A673 (cell line): ENCODE results near the gene FHIT.

Source experiments
- EZH2 ChIP-seq: fragments of 200-600 bp; sonication (generic); IDR thresholded peaks from 2 replicates; pipeline ENCODE4 v1.6.1; 2017; ENCODE audit warnings: borderline replicate concordance, low read depth, mild to moderate bottlenecking, mixed read lengths, antibody characterized with exemption, low read length; ENCODE audit not compliant: poor library complexity, severe bottlenecking
- TF ChIP-seq, protein P1 (sequence below): fragments of 300-800, 200-600 bp; sonication (generic); conservative IDR thresholded peaks from 2 replicates; pipeline ENCODE4 v1.5.1; 2017; ENCODE audit warnings: low read depth, mild to moderate bottlenecking, antibody characterized with exemption, low read length, moderate library complexity, mixed read lengths

- TF ChIP-seq, protein P1, sequence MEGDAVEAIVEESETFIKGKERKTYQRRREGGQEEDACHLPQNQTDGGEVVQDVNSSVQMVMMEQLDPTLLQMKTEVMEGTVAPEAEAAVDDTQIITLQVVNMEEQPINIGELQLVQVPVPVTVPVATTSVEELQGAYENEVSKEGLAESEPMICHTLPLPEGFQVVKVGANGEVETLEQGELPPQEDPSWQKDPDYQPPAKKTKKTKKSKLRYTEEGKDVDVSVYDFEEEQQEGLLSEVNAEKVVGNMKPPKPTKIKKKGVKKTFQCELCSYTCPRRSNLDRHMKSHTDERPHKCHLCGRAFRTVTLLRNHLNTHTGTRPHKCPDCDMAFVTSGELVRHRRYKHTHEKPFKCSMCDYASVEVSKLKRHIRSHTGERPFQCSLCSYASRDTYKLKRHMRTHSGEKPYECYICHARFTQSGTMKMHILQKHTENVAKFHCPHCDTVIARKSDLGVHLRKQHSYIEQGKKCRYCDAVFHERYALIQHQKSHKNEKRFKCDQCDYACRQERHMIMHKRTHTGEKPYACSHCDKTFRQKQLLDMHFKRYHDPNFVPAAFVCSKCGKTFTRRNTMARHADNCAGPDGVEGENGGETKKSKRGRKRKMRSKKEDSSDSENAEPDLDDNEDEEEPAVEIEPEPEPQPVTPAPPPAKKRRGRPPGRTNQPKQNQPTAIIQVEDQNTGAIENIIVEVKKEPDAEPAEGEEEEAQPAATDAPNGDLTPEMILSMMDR = no peak
- no peak for TF ChIP-seq EZH2
Observed at GRCh38 chr3:61052851-61053250, 198.4 kb downstream of the FHIT start.
